ENCODE data around the gene ZNF726. TPM values are rescaled to one million over a fixed set of nuclear protein-coding genes. Genes with fewer than 3 reads are reported as not detected.

Gene ZNF726
- total RNA-seq, 1 experiment from 2014 or later = not detected

- CTCF ChIA-PET = no interaction called here
Observed at GRCh38 chr19:23946569-23946968, 31.9 kb downstream of the ZNF726 start.

GRCh38 chr19:23949611-23950010 lies 34.9 kb downstream of the ZNF726 start:
- CTCF ChIA-PET = no interaction called here
- Histone ChIP-seq H3K36me3 (ENCODE audit: control insufficient read depth in 1 of 2, insufficient read depth in 2 of 2, low read length in 2 of 2) (no peaks in the 10 kb centered on the region), H3K9ac (ENCODE audit: low read length) (no peak overlapping the region), H3K27ac (ENCODE audit: low read depth, low read length) (no peak overlapping the region), H4K20me1 (ENCODE audit: insufficient read depth) (no peaks in the 10 kb centered on the region), H3K4me1 (ENCODE audit: control insufficient read depth in 1 of 2, insufficient read depth in 2 of 2, low read length in 2 of 2) (no peaks in the 10 kb centered on the region), H3K4me2 (ENCODE audit: low read length) (no peak overlapping the region), H3K9me2 (ENCODE audit: insufficient read depth) (no peaks in the 10 kb centered on the region), H3K4me3 (replicated peaks in 1 of 2; ENCODE audit: low read depth in 1 of 2, low read length in 2 of 2) (no peak overlapping the region), H3K79me2 (ENCODE audit: insufficient read depth, low read length) (no peaks in the 10 kb centered on the region), H2AFZ (ENCODE audit: low read depth, low read length, poor library complexity, severe bottlenecking) (no peak overlapping the region), H3K9me3 (ENCODE audit: control insufficient read depth in 1 of 2, insufficient read depth in 1 of 2, low read depth in 1 of 2, low read length in 2 of 2) (peaks cover 0 to 18% of the 10 kb centered on the region in 2 experiments; a peak in 2 of 4 replicates), H3K27me3 (ENCODE audit: insufficient read depth, low read length) (no peaks in the 10 kb centered on the region)
- no peak for DNase-seq (ENCODE audit: low read depth, low spot score)
- RAD21 ChIA-PET (ENCODE audit: low non-redundant PET in 1 of 2, low total read pairs in 2 of 2, uncharacterized antibody in 2 of 2, unreplicated experiment in 2 of 2) = no interaction called here
- POLR2A ChIA-PET = no interaction called here
- BruUV-seq (replicated peaks) = no TSS peak
- TF ChIP-seq CEBPB (IDR thresholded peaks at IDR 0.05; ENCODE audit: low read depth) (no peak), MAX (IDR thresholded peaks at IDR 0.05) (no peak), ZNF274 (IDR thresholded peaks at IDR 0.05; ENCODE audit: low read depth, low read length) (no peak), ZBTB33 (IDR thresholded peaks at IDR 0.05; ENCODE audit: extremely low read depth, insufficient replicate concordance, low read length) (no peak), SP1 (IDR thresholded peaks at IDR 0.05; ENCODE audit: low read depth) (no peak), CBX3 (IDR thresholded peaks at IDR 0.05; ENCODE audit: low read depth) (no peak), TCF7L2 (IDR thresholded peaks at IDR 0.05; ENCODE audit: borderline replicate concordance, extremely low read depth, insufficient read depth, insufficient read length) (no peak), ATF3 (IDR thresholded peaks at IDR 0.05) (no peak), EZH2 (IDR thresholded peaks at IDR 0.05) (no peak), REST (IDR thresholded peaks at IDR 0.05; ENCODE audit: low read depth) (no peak), ELF1 (IDR thresholded peaks at IDR 0.05; ENCODE audit: borderline replicate concordance, low read depth) (no peak)
- intact Hi-C loops (cut with micrococcal nuclease) = no loop called here
- no peak for ATAC-seq

More at GRCh38 chr19:23946569-23946968, 31.9 kb downstream of the ZNF726 start:
- intact Hi-C loops (cut with micrococcal nuclease) = no loop called here
- ChIA-PET POLR2A (no interaction called here), RAD21 (ENCODE audit: low non-redundant PET in 1 of 2, low total read pairs in 2 of 2, uncharacterized antibody in 2 of 2, unreplicated experiment in 2 of 2) (no interaction called here)
- TF ChIP-seq CEBPB (IDR thresholded peaks at IDR 0.05; ENCODE audit: low read depth) = no peak
- Histone ChIP-seq H3K9me2 (ENCODE audit: insufficient read depth) (no peaks in the 10 kb centered on the region), H3K27ac (ENCODE audit: low read depth, low read length) (no peak overlapping the region), H3K9ac (ENCODE audit: low read length) (no peak overlapping the region), H2AFZ (ENCODE audit: low read depth, low read length, poor library complexity, severe bottlenecking) (no peak overlapping the region), H4K20me1 (ENCODE audit: insufficient read depth) (no peaks in the 10 kb centered on the region), H3K36me3 (ENCODE audit: control insufficient read depth in 1 of 2, insufficient read depth in 2 of 2, low read length in 2 of 2) (no peaks in the 10 kb centered on the region), H3K79me2 (ENCODE audit: insufficient read depth, low read length) (no peaks in the 10 kb centered on the region), H3K4me3 (replicated peaks in 1 of 2; ENCODE audit: low read depth in 1 of 2, low read length in 2 of 2) (no peak overlapping the region), H3K9me3 (ENCODE audit: control insufficient read depth in 1 of 2, insufficient read depth in 1 of 2, low read depth in 1 of 2, low read length in 2 of 2) (peaks cover 0 to 5% of the 10 kb centered on the region in 2 experiments; a peak in 1 of 4 replicates), H3K4me2 (ENCODE audit: low read length) (no peak overlapping the region), H3K4me1 (ENCODE audit: control insufficient read depth in 1 of 2, insufficient read depth in 2 of 2, low read length in 2 of 2) (no peaks in the 10 kb centered on the region), H3K27me3 (ENCODE audit: insufficient read depth, low read length) (no peaks in the 10 kb centered on the region)
- no peak for ATAC-seq
- no TSS peak for BruUV-seq (replicated peaks)
- no peak for DNase-seq (ENCODE audit: low read depth, low spot score)

Measured in HCT116 (cell line).